SK-N-SH treated with all-trans-retinoic acid at 6 μM for 48 hours (cell line): ENCODE data around the gene COX11.
A peak's percentile ranks its signal among the peaks of the same experiment; 100 is the strongest.

ENCODE experiments used
- ATAC-seq: fragments of 200-7000 bp; cut with Tn5 transposase; 3 replicates; pipeline ENCODE4 v1.9.1; 2020; ENCODE audit warnings: mild to moderate bottlenecking, moderate library complexity
- ARNTL ChIP-seq: fragments of 450-650 bp; formaldehyde crosslinking; IDR thresholded peaks from 2 replicates; pipeline ENCODE4 v1.5.0; 2020; ENCODE audit warnings: low read depth, mild to moderate bottlenecking, moderate library complexity, borderline replicate concordance
- BACH2 ChIP-seq: fragments of 250-450 bp; sonication (Bioruptor Pico); IDR thresholded peaks from 2 replicates; pipeline ENCODE4 v1.9.0; 2021; ENCODE audit warnings: mild to moderate bottlenecking, borderline replicate concordance
- CSDC2 ChIP-seq: fragments of 250-450 bp; sonication (Bioruptor Pico); IDR thresholded peaks from 2 replicates; pipeline ENCODE4 v1.5.0; 2020; ENCODE audit warnings: mild to moderate bottlenecking, moderate library complexity
- ESRRG ChIP-seq: fragments of 250-450 bp; sonication (Bioruptor Pico); IDR thresholded peaks from 2 replicates; pipeline ENCODE4 v1.6.1; 2021; ENCODE audit warnings: mild to moderate bottlenecking
- GLIS3 ChIP-seq: fragments of 250-450 bp; sonication (Bioruptor Pico); IDR thresholded peaks from 2 replicates; pipeline ENCODE4 v1.5.0; 2020; ENCODE audit warnings: mild to moderate bottlenecking, moderate library complexity
- PATZ1 ChIP-seq: fragments of 250-450 bp; sonication (Bioruptor Pico); IDR thresholded peaks from 2 replicates; pipeline ENCODE4 v1.8.0; 2020; ENCODE audit warnings: mild to moderate bottlenecking, moderate library complexity, borderline replicate concordance
- PPARA ChIP-seq: fragments of 250-450 bp; sonication (Bioruptor Pico); IDR thresholded peaks from 2 replicates; pipeline ENCODE4 v1.5.0; 2020; ENCODE audit warnings: mild to moderate bottlenecking, borderline replicate concordance
- RARB ChIP-seq: fragments of 250-450 bp; sonication (Bioruptor Pico); IDR thresholded peaks from 2 replicates; pipeline ENCODE4 v1.8.0; 2021; ENCODE audit warnings: mild to moderate bottlenecking, moderate library complexity
- SNAI2 ChIP-seq: fragments of 250-450 bp; sonication (Bioruptor Pico); IDR thresholded peaks from 2 replicates; pipeline ENCODE4 v1.5.0; 2020; ENCODE audit warnings: mild to moderate bottlenecking, moderate library complexity
- TOX ChIP-seq: fragments of 250-450 bp; sonication (Bioruptor Pico); IDR thresholded peaks from 2 replicates; pipeline ENCODE4 v1.8.0; 2021; ENCODE audit warnings: mild to moderate bottlenecking, moderate library complexity, borderline replicate concordance
- ZC3H10 ChIP-seq: fragments of 250-450 bp; sonication (Bioruptor Pico); IDR thresholded peaks from 2 replicates; pipeline ENCODE4 v1.5.1; 2021; ENCODE audit warnings: mild to moderate bottlenecking, moderate library complexity
- ZFP3 ChIP-seq: fragments of 250-450 bp; sonication (Bioruptor Pico); IDR thresholded peaks from 2 replicates; pipeline ENCODE4 v1.5.0; 2020; ENCODE audit warnings: mild to moderate bottlenecking, moderate library complexity
- ZFP30 ChIP-seq: fragments of 450-650 bp; formaldehyde crosslinking; IDR thresholded peaks from 2 replicates; pipeline ENCODE4 v1.5.0; 2022; ENCODE audit warnings: mild to moderate bottlenecking, moderate library complexity
- ZNF565 ChIP-seq: fragments of 450-650 bp; formaldehyde crosslinking; conservative IDR thresholded peaks from 2 replicates; pipeline ENCODE4 v1.5.0; 2020; ENCODE audit warnings: low read depth, mild to moderate bottlenecking, moderate library complexity
- ZNF70 ChIP-seq: fragments of 450-650 bp; formaldehyde crosslinking; IDR thresholded peaks from 2 replicates; pipeline ENCODE4 v1.5.0; 2020; ENCODE audit warnings: mild to moderate bottlenecking, moderate library complexity
- ZNF8 ChIP-seq: fragments of 450-650 bp; formaldehyde crosslinking; IDR thresholded peaks from 2 replicates; pipeline ENCODE4 v1.5.0; 2020; ENCODE audit warnings: mild to moderate bottlenecking, moderate library complexity
- TF ChIP-seq, protein P1 (sequence below): fragments of 250-450 bp; sonication (Bioruptor Pico); IDR thresholded peaks from 2 replicates; pipeline ENCODE4 v1.5.1; 2021; ENCODE audit warnings: mild to moderate bottlenecking, moderate library complexity
- TF ChIP-seq, protein P2 (sequence below): fragments of 250-450 bp; sonication (Bioruptor Pico); IDR thresholded peaks from 2 replicates; pipeline ENCODE4 v1.5.0; 2020; ENCODE audit warnings: mild to moderate bottlenecking, moderate library complexity

COX11 gene

DNA sequence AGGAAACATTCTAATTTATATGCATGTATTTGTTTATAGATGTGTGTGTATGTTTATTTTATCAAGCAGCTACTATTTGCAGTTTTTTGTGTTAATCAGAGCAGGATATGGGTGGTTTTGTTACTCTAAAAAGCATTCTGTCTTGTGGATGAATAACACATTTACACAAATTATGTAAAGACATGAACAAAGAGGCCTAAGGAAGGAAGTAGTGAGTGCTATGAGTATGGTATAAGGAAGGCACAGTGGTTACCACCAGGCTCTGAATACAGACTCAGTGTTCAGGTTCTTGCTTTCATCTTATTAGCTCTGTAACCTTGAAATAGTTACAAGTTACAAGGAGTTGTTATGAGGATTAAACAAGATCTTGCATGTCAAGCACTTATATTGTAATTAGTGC is 34.0 kb upstream of the COX11 start:
- ATAC-seq = no peak
- TF ChIP-seq RARB = no peak
- TF ChIP-seq ARNTL (CRISPR knock-in tag) = no peak
- TF ChIP-seq TOX = no peak
- TF ChIP-seq PATZ1 = no peak
- no peak for TF ChIP-seq GLIS3 (CRISPR knock-in tag)
- no peak for TF ChIP-seq ZNF8 (CRISPR knock-in tag)
- TF ChIP-seq, protein P1, sequence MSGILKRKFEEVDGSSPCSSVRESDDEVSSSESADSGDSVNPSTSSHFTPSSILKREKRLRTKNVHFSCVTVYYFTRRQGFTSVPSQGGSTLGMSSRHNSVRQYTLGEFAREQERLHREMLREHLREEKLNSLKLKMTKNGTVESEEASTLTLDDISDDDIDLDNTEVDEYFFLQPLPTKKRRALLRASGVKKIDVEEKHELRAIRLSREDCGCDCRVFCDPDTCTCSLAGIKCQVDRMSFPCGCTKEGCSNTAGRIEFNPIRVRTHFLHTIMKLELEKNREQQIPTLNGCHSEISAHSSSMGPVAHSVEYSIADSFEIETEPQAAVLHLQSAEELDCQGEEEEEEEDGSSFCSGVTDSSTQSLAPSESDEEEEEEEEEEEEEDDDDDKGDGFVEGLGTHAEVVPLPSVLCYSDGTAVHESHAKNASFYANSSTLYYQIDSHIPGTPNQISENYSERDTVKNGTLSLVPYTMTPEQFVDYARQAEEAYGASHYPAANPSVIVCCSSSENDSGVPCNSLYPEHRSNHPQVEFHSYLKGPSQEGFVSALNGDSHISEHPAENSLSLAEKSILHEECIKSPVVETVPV (CRISPR knock-in tag) = no peak
- no peak for TF ChIP-seq ZNF565

GRCh38 chr17:54996441-54996840 is 28.0 kb upstream of the COX11 start:
- ATAC-seq = no peak
- TF ChIP-seq ESRRG (CRISPR knock-in tag) (no peak), PPARA (CRISPR knock-in tag) (no peak), TOX (no peak), ZC3H10 (CRISPR knock-in tag) (no peak), ZFP3 (CRISPR knock-in tag) (no peak), SNAI2 (CRISPR knock-in tag) (no peak), ZNF70 (CRISPR knock-in tag) (no peak), CSDC2 (CRISPR knock-in tag) (no peak), GLIS3 (CRISPR knock-in tag) (no peak), ZFP30 (CRISPR knock-in tag) (no peak)
- TF ChIP-seq, protein P2, sequence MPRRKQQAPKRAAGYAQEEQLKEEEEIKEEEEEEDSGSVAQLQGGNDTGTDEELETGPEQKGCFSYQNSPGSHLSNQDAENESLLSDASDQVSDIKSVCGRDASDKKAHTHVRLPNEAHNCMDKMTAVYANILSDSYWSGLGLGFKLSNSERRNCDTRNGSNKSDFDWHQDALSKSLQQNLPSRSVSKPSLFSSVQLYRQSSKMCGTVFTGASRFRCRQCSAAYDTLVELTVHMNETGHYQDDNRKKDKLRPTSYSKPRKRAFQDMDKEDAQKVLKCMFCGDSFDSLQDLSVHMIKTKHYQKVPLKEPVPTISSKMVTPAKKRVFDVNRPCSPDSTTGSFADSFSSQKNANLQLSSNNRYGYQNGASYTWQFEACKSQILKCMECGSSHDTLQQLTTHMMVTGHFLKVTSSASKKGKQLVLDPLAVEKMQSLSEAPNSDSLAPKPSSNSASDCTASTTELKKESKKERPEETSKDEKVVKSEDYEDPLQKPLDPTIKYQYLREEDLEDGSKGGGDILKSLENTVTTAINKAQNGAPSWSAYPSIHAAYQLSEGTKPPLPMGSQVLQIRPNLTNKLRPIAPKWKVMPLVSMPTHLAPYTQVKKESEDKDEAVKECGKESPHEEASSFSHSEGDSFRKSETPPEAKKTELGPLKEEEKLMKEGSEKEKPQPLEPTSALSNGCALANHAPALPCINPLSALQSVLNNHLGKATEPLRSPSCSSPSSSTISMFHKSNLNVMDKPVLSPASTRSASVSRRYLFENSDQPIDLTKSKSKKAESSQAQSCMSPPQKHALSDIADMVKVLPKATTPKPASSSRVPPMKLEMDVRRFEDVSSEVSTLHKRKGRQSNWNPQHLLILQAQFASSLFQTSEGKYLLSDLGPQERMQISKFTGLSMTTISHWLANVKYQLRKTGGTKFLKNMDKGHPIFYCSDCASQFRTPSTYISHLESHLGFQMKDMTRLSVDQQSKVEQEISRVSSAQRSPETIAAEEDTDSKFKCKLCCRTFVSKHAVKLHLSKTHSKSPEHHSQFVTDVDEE (CRISPR knock-in tag) = no peak
- TF ChIP-seq, protein P1 (CRISPR knock-in tag) = no peak

- ATAC-seq = peak; percentile 89
- no peak for TF ChIP-seq ZNF565
- no peak for TF ChIP-seq GLIS3 (CRISPR knock-in tag)
- no peak for TF ChIP-seq BACH2 (CRISPR knock-in tag)
- no peak for TF ChIP-seq CSDC2 (CRISPR knock-in tag)
- TF ChIP-seq, protein P1 (CRISPR knock-in tag) = no peak
- no peak for TF ChIP-seq ESRRG (CRISPR knock-in tag)
- no peak for TF ChIP-seq PATZ1
- TF ChIP-seq ZNF8 (CRISPR knock-in tag) = no peak
- no peak for TF ChIP-seq RARB
These were observed 24.6 kb upstream of the COX11 start for GRCh38 chr17:54992797-54993639.
